HG03064 (cell line): ENCODE data around the gene PTRH2.
"Not testable (repeated sequence)": the region's sequence is repeated elsewhere in the genome, so short reads cannot be mapped to it uniquely, and the experiment has no call there.

Experiments
- ATAC-seq: cut with Tn5 transposase; IDR thresholded peaks from one replicate; pipeline ENCODE4 v1.9.1; 2021; ENCODE audit warnings: low read depth; ENCODE audit not compliant: unreplicated experiment

The PTRH2 gene

GRCh38 chr17:59671386-59671785 lies 35.8 kb downstream of the PTRH2 start:
- ATAC-seq: no peak

DNA sequence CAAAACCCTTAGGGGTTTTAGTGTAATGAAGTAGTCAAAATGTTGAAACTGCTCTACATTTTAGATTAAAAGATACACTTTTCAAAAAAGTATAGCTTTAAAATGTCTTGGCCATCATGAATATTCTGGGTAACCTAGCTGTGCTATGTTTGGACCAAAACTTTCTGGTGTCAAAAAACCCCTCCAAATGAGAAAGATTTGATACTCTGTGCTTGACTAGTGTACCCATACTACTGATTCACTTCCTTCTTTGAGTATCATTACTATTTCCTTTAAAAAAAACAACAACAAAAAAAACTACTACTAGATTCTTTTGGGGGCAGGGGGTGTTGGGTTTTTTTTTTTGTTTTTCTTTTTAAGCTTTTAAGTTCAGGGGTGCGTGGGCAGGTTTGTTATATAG lies 37.3 kb downstream of the PTRH2 start:
- no peak for ATAC-seq

GRCh38 chr17:59669411-59669810 lies 37.8 kb downstream of the PTRH2 start:
- ATAC-seq: no peak

- ATAC-seq: no peak
Measured at GRCh38 chr17:59668816-59669215, 38.4 kb downstream of the PTRH2 start.

DNA sequence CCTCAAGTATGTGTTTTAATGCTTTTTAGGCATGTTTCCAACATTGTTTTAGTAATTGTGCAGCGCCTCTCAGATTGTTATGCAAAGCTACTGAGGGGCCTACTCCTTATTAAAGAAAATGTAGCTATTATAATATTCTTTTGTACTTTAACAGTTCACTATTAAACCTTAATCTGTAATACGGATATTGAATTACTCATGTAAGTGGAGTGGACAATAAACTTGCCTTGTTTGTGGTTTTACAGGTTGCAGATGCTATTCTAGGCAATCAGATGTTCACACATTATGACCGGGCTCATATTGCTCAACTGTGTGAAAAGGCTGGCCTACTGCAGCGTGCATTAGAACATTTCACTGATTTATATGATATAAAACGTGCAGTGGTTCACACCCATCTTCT lies 41.0 kb downstream of the PTRH2 start:
- ATAC-seq: no peak

DNA sequence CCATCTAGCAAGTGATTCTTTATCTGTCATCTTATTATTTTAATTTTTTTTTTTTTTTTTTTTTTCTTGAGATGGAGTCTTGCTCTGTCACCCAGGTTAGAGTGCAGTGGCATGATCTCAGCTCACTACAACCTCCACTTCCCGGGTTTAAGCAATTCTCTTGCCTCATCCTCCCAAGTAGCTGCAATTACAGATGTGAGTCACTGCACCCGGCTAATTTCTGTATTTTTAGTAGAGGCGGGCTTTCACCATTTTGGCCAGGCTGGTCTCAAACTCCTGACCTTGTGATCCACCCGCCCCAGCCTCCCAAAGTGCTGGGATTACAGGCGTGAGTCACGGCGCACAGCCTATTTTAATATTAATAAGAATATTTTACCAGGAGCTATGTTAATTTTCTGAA lies 50.6 kb downstream of the PTRH2 start:
- not testable (repeated sequence) for ATAC-seq

GRCh38 chr17:59652119-59652518 lies 55.1 kb downstream of the PTRH2 start:
- ATAC-seq: no peak

DNA sequence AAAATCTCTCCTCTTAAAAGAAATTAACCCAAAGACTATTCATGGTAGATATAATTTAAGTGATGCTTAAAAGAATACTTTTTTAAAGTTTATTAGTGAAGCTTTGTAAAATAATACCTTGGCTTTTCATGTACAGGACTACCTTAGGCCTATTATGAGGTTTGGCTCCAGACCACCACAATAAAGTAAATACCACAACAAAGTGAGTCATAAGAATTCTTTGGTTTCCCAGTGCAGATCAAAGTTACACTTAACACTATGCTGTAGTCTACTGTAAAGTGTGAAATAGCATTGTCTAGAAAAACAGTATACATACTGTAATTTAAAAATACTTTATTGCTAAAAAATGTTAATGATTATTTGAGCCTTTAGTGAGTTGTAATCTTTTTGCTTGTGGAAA lies 55.9 kb downstream of the PTRH2 start:
- ATAC-seq: no peak

- ATAC-seq: no peak
Measured at GRCh38 chr17:59650642-59651041, 56.6 kb downstream of the PTRH2 start.

GRCh38 chr17:59649886-59650285 lies 57.3 kb downstream of the PTRH2 start:
- no peak for ATAC-seq
